ENCODE results near the gene ACTL8.

GRCh38 chr1:17736625-17737024, 18.5 kb upstream of the ACTL8 start:
- TF ChIP-seq CTCF (IDR thresholded peaks at IDR 0.05) (no peak), REST (IDR thresholded peaks at IDR 0.05; ENCODE audit: insufficient read depth in 1 of 2, low read depth in 2 of 2, low read length in 1 of 2) (no peak), POLR2AphosphoS5 (IDR thresholded peaks at IDR 0.05; ENCODE audit: low read depth, low read length) (no peak)

Measured in Panc1 (cell line).